Caco-2 (cell line): ENCODE data around the gene LSM14A. TPM values are rescaled to one million over a fixed set of nuclear protein-coding genes. Genes with fewer than 3 reads are reported as not detected.
"Not testable (repeated sequence)": the region's sequence is repeated elsewhere in the genome, so short reads cannot be mapped to it uniquely, and the experiment has no call there.

Experiments
- BruUV-seq: library from RNA; stranded (reverse); fragments of 400-500 nt; replicated peaks from 2 replicates; lab custom pipeline; 2021; lab: Mats Ljungman, UMichigan
- CTCF ChIA-PET: fragments of 300-600 bp; sonication (Branson Sonifier 250); formaldehyde crosslinking; loops from one replicate; lab custom pipeline; 2022; ENCODE audit warnings: antibody characterized with exemption; lab: Charles Lee
- POLR2A ChIA-PET: fragments of 300-600 bp; sonication (Branson Sonifier 250); formaldehyde crosslinking; loops from one replicate; lab custom pipeline; 2022; ENCODE audit warnings: antibody characterized with exemption; lab: Charles Lee
- DNase-seq, 2 experiments: peaks; one replicate each; pipeline versions ENCODE4 v3.0.0 to v3.0.0-alpha.2; 2020 to 2022
- H3K27me3 ChIP-seq: replicated peaks from 2 replicates; pipeline ENCODE4 v1.6.0; 2011; ENCODE audit warnings: low read length; ENCODE audit not compliant: control insufficient read depth, insufficient read depth
- H3K36me3 ChIP-seq: 2 replicates; pipeline ENCODE4 v1.5.1; 2011; ENCODE audit warnings: low read length; ENCODE audit not compliant: control insufficient read depth, insufficient read depth
- H3K4me1 ChIP-seq: fragments of 250-450 bp; sonication (Bioruptor Pico); 2 replicates; pipeline ENCODE4 v1.5.1; 2020; ENCODE audit warnings: mild to moderate bottlenecking
- H3K4me3 ChIP-seq: 2 replicates; pipeline ENCODE4 v1.5.1; 2011; ENCODE audit warnings: low read depth, mild to moderate bottlenecking, control low read depth, low read length
- H3K9me3 ChIP-seq: fragments of 250-450 bp; sonication (Bioruptor Pico); 2 replicates; pipeline ENCODE4 v1.5.1; 2020; ENCODE audit warnings: mild to moderate bottlenecking, moderate library complexity
- H3K27ac Mint-ChIP-seq: one replicate; pipeline ENCODE4 v1.8.0; 2022; ENCODE audit warnings: mixed read lengths; ENCODE audit not compliant: unreplicated experiment
- H3K27me3 Mint-ChIP-seq: one replicate; pipeline ENCODE4 v1.8.0; 2022; ENCODE audit warnings: mixed read lengths; ENCODE audit not compliant: insufficient read depth, unreplicated experiment
- H3K36me3 Mint-ChIP-seq: one replicate; pipeline ENCODE4 v1.8.0; 2022; ENCODE audit warnings: mild to moderate bottlenecking, mixed read lengths; ENCODE audit not compliant: insufficient read depth, unreplicated experiment
- H3K4me1 Mint-ChIP-seq: one replicate; pipeline ENCODE4 v1.8.0; 2022; ENCODE audit warnings: low read depth, mixed read lengths; ENCODE audit not compliant: unreplicated experiment
- H3K4me3 Mint-ChIP-seq: one replicate; pipeline ENCODE4 v1.8.0; 2022; ENCODE audit warnings: mild to moderate bottlenecking, moderate library complexity, mixed read lengths; ENCODE audit not compliant: unreplicated experiment
- H3K9me3 Mint-ChIP-seq: one replicate; pipeline ENCODE4 v1.8.0; 2022; ENCODE audit warnings: mixed read lengths; ENCODE audit not compliant: unreplicated experiment
- CTCF ChIP-seq, 2 experiments: fragments of 200-600 bp in 1 of 2; IDR thresholded peaks; 1 replicate in 1 of 2; 2 replicates in 1 of 2; pipeline versions ENCODE4 v1.5.1 to v1.8.0; 2011 to 2022; ENCODE audit warnings: antibody characterized with exemption in 1 of 2, control low read depth in 1 of 2, inconsistent platforms in 1 of 2, low read depth in 1 of 2, low read length in 1 of 2, mild to moderate bottlenecking in 1 of 2, moderate library complexity in 1 of 2; ENCODE audit not compliant: insufficient read depth in 1 of 2, severe bottlenecking in 1 of 2, unreplicated experiment in 1 of 2
- intact Hi-C: fragments of 100-400 bp; cut with micrococcal nuclease; formaldehyde crosslinking; loops from one replicate; pipeline ENCODE4 v1.10.0; 2022; ENCODE audit not compliant: unreplicated experiment
- total RNA-seq: library from RNA; stranded (reverse); gene quantifications from 2 replicates; pipeline ENCODE4 v1.2.3, GENCODE V29; 2022

The LSM14A gene
- total RNA-seq, 1 experiment from 2014 or later, result 233 TPM

GRCh38 chr19:34214040-34214439 lies 41.7 kb downstream of the LSM14A start:
- peaks cover 1% of the 10 kb centered on the region; the same call in 1 of the 2 replicates for H3K36me3 ChIP-seq
- Mint-ChIP-seq H3K4me1 (no peaks in the 10 kb centered on the region), H3K27me3 (no peaks in the 10 kb centered on the region), H3K4me3 (no peak overlapping the region), H3K27ac (no peak overlapping the region), H3K36me3 (peaks cover 96% of the 10 kb centered on the region), H3K9me3 (no peaks in the 10 kb centered on the region)
- H3K9me3 ChIP-seq, result no peaks in the 10 kb centered on the region
- ChIA-PET CTCF (no interaction called here), POLR2A (no interaction called here)
- BruUV-seq, result no TSS peak
- H3K4me3 ChIP-seq, result no peak overlapping the region
- TF ChIP-seq CTCF (IDR thresholded peaks at IDR 0.05; ENCODE audit: insufficient read depth in 1 of 2, low read depth in 1 of 2, low read length in 1 of 2, severe bottlenecking in 1 of 2, unreplicated experiment in 1 of 2), result no peak
- DNase-seq, result no peak
- H3K27me3 ChIP-seq, result no peaks in the 10 kb centered on the region
- H3K4me1 ChIP-seq, result peaks cover 5% of the 10 kb centered on the region; the same call in 1 of the 2 replicates
- intact Hi-C loops, result no loop called here

GRCh38 chr19:34215006-34215665 lies 42.8 kb downstream of the LSM14A start:
- Mint-ChIP-seq H3K27me3 (no peaks in the 10 kb centered on the region), H3K36me3 (peaks cover 98% of the 10 kb centered on the region), H3K27ac (no peak overlapping the region), H3K4me1 (no peaks in the 10 kb centered on the region), H3K4me3 (no peak overlapping the region), H3K9me3 (no peaks in the 10 kb centered on the region)
- no TSS peak for BruUV-seq
- CTCF ChIA-PET, result no interaction called here
- TF ChIP-seq CTCF (IDR thresholded peaks at IDR 0.05; ENCODE audit: insufficient read depth in 1 of 2, low read depth in 1 of 2, low read length in 1 of 2, severe bottlenecking in 1 of 2, unreplicated experiment in 1 of 2), result no peak
- Histone ChIP-seq H3K4me1 (peaks cover 4% of the 10 kb centered on the region; the same call in 1 of the 2 replicates), H3K36me3 (peaks cover 3% of the 10 kb centered on the region; the same call in 1 of the 2 replicates), H3K4me3 (no peak overlapping the region), H3K27me3 (no peaks in the 10 kb centered on the region), H3K9me3 (no peaks in the 10 kb centered on the region)
- intact Hi-C loops, result no loop called here
- POLR2A ChIA-PET, result no interaction called here
- DNase-seq, result no peak

GRCh38 chr19:34215666-34216038 lies 43.3 kb downstream of the LSM14A start:
- Mint-ChIP-seq H3K27ac (no peak overlapping the region), H3K4me1 (no peaks in the 10 kb centered on the region), H3K9me3 (no peaks in the 10 kb centered on the region), H3K36me3 (peaks cover 98% of the 10 kb centered on the region), H3K4me3 (no peak overlapping the region), H3K27me3 (no peaks in the 10 kb centered on the region)
- Histone ChIP-seq H3K36me3 (peaks cover 5% of the 10 kb centered on the region), H3K4me3 (no peak overlapping the region), H3K27me3 (no peaks in the 10 kb centered on the region), H3K4me1 (no peaks in the 10 kb centered on the region), H3K9me3 (no peaks in the 10 kb centered on the region)
- no peak for DNase-seq
- intact Hi-C loops, result no loop called here
- ChIA-PET POLR2A (no interaction called here), CTCF (no interaction called here)
- no TSS peak for BruUV-seq
- no peak for TF ChIP-seq CTCF (IDR thresholded peaks at IDR 0.05; ENCODE audit: insufficient read depth in 1 of 2, low read depth in 1 of 2, low read length in 1 of 2, severe bottlenecking in 1 of 2, unreplicated experiment in 1 of 2)

- H3K4me1 Mint-ChIP-seq, H3K27me3 Mint-ChIP-seq, intact Hi-C loops, H3K4me3 Mint-ChIP-seq, H3K27ac Mint-ChIP-seq, BruUV-seq, H3K27me3 ChIP-seq, CTCF ChIA-PET, H3K4me1 ChIP-seq, DNase-seq, H3K36me3 ChIP-seq, H3K9me3 Mint-ChIP-seq, H3K9me3 ChIP-seq, POLR2A ChIA-PET, H3K4me3 ChIP-seq: not testable (repeated sequence)
- peaks cover 97% of the 10 kb centered on the region for H3K36me3 Mint-ChIP-seq
Observed at GRCh38 chr19:34216745-34217219, 44.5 kb downstream of the LSM14A start.
